Stimulated activated CD8-positive, alpha-beta memory T cell treated with anti-CD3 and anti-CD28 coated beads, Interleukin-15, amount 100 ng/mL, for 48 hours (primary cell): ENCODE results near the gene NEDD4L.
"Not testable (repeated sequence)": the region's sequence is repeated elsewhere in the genome, so short reads cannot be mapped to it uniquely, and the experiment has no call there.

ENCODE experiments used
- DNase-seq, 2 donors: peaks; one replicate each; pipeline ENCODE4 v3.0.0-alpha.2; 2020; ENCODE audit warnings: low read depth in 2 of 2

Gene NEDD4L

GRCh38 chr18:58416014-58416703, 372.1 kb downstream of the NEDD4L start:
- DNase-seq: no peak

GRCh38 chr18:58416704-58417683, 373.0 kb downstream of the NEDD4L start:
- DNase-seq: no peak

DNA sequence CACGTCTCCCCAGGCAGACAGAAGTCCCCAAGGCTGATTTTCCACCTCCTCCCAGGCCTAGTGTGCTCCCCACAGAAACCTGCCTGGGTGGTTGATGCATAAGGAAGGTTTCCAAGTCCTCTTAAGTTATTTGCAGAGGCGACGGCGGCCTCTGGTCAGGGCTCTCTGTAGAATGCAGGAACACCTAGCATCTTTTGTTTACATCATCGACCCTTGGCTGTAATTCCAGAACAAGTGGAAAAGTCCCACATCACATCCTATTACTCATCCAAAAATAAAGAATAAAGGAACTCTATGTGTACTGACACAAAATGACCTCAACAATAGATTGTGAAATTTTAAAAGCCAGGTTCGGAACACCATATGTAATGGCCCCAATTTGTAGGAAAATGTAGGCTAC, 373.7 kb downstream of the NEDD4L start:
- no peak for DNase-seq

DNA sequence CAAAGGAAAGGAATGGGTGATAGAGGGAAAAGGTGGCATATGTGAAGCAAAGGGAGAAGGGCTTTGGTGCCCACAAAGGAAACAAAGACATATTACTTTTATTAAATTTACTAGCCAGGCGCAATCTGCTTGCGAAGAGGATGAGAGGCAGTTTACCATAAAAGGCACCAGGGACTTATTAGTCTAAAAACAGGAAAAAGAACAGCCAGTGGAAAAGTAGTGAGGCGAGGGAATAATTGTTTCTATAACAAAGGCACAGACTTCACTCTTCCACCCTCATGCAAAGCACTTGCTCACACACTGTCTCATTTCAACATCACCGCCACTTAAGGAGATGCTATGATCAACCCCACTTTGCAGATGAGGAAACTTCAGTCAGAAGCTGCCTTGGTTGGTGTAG, 374.3 kb downstream of the NEDD4L start:
- no peak for DNase-seq

- DNase-seq: no peak
Measured at GRCh38 chr18:58419587-58420199, 375.7 kb downstream of the NEDD4L start.

DNA sequence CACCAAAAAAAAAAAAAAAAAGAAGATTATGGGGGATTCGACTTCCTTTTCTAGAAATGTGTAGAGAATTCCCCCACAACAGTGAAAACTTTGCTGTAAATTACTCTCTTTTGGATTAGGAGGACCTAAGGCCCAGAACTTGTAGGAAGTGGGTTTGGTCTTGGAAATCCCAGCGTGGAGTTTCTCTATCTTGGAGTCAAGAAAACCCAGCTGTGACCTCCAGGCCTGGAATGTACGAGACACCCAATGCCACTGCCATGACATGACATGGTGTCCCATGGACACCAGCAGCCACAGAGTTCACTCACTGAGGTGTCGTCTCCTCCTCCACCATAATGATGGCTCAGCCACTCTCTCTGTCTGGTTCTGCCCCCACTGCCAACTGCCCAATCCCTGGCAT, 382.6 kb downstream of the NEDD4L start:
- no peak for DNase-seq

GRCh38 chr18:58427321-58427720, 383.3 kb downstream of the NEDD4L start:
- DNase-seq: no peak

DNA sequence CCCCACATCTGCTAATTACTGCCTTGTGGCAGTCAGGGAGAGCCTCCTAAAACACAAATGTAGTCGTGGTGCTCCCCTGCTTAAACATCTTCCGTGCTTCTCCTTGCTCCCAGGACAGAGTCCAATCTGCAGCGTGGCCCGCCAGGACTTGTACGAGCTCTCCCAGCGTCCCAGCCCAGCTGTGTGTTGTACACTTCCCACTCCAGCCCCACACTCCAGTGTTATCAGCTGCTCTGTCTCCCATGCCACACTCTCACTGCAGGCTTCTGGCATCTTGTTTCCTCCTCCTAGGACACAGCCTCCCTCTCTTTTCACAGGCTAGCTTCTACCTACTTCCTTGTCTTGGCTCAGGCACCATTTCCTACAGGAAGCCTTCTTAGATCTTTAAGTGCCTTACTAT, 385.4 kb downstream of the NEDD4L start:
- DNase-seq: no peak

DNA sequence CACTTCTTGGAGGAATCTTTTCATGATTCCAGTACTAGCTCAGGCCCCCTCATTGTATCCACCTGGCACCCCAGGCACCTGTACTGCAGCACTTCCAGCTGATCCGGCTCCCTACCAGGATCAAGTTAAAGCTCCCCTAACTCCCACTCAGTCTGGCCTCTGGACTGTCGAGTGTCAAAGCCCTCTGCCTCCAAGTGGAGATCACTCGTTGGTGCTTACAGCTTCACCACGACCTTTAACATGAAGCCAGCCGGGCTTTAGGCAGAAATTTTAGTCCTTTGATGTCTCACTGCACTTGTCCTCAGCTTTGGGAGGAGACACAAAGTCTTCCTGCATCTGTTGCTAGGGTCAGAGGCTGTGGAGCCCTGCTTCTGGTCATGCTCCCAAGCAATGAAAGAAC, 387.2 kb downstream of the NEDD4L start:
- DNase-seq: no peak

DNA sequence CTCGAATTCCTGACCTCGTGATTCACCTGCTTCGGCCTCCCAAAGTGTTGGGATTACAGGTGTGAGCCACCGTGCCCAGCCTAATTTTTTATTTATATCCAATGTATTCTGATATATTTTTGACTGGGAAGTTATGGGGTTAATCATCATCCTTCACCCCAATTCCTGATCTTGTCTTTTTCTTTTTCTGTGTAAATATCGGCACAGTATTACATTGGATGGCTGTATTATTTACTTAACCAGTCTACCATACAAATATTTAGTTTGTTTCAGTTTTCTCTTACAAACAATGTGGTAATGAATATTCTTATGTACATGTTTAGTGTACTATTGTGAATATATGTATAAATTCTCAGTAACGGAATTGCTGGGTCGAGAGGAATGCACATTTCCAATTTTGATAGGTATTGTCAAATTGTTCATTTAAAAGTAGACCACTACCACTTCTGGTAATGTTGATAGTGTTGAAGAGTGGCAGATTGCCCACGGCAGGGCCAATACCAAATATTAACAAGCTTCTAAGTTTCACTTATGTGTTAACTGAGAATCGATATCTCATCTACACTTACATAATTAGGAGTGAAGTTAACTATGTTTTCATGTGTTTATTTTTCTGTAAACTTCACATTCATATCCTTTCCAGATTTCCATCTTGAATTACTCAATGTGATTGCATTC, 388.2 kb downstream of the NEDD4L start:
- no peak for DNase-seq

GRCh38 chr18:58435221-58436005, 391.4 kb downstream of the NEDD4L start:
- not testable (repeated sequence) for DNase-seq

DNA sequence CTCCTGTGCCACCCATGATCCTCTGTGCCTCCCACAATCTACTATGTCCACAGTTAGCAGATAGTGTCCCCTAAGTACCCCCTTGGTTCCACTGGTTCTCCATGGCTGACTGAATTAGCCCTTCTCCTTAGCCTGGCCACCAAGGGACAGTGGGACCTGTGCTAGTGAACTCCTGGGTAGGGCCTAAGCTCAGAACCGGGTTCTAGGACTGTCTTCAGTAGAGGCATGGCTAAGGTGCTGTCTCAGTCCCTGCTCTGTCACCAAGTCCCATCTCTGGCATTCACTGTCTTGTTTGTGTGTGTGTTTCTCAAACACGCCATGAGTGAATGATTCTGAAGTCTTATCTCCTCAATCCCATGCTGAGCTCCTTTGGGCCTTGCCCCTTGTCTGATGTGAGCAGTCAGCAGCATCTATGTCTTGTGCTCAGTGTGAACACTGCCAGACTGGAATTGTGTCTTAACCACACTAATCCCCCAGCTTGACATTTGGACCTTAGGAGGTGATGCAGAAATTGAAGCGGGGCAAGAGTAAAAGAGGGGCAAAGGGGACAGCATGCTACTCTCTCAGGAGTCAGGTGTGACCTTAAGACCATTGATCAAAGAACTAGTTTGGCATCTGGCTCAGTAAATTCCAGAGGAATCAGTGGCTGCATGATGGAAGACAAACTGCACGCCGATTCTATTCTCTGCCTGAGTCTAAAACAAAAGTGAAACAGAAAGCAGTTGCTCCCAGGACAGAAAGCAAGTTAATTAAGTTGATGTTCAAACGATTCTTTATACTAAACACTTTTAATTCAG, 394.3 kb downstream of the NEDD4L start:
- no peak for DNase-seq

GRCh38 chr18:58438958-58439300, 394.9 kb downstream of the NEDD4L start:
- DNase-seq: no peak

DNA sequence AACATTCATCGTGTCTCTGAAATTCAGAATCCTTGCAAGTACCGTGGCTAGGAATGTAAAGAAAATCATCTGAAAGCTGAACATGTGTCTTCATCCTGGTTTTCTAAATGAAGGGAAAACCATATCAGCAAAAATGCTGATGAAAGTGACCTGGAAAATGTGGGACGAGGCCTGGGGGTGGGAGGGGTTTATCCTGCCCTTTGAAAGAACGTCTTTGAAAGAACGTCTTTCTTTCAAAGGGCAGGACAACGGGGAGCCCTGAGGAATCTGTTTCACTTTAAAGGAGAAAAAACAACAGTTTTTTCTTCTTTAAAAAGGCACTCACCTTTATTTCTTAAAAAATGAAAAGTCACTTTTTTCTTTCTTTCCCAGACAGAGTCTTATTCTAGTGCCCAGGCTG, 399.6 kb downstream of the NEDD4L start:
- no peak for DNase-seq

- DNase-seq: no peak
Measured at GRCh38 chr18:58446391-58447060, 402.5 kb downstream of the NEDD4L start.

- no peak for DNase-seq
Measured at GRCh38 chr18:58447402-58448095, 403.5 kb downstream of the NEDD4L start.

GRCh38 chr18:58449464-58449863, 405.4 kb downstream of the NEDD4L start:
- no peak for DNase-seq
